ENCODE data around the gene ORC6.
"Not testable (repeated sequence)": the region's sequence is repeated elsewhere in the genome, so short reads cannot be mapped to it uniquely, and the experiment has no call there.

The ORC6 gene, protein sequence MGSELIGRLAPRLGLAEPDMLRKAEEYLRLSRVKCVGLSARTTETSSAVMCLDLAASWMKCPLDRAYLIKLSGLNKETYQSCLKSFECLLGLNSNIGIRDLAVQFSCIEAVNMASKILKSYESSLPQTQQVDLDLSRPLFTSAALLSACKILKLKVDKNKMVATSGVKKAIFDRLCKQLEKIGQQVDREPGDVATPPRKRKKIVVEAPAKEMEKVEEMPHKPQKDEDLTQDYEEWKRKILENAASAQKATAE

DNA sequence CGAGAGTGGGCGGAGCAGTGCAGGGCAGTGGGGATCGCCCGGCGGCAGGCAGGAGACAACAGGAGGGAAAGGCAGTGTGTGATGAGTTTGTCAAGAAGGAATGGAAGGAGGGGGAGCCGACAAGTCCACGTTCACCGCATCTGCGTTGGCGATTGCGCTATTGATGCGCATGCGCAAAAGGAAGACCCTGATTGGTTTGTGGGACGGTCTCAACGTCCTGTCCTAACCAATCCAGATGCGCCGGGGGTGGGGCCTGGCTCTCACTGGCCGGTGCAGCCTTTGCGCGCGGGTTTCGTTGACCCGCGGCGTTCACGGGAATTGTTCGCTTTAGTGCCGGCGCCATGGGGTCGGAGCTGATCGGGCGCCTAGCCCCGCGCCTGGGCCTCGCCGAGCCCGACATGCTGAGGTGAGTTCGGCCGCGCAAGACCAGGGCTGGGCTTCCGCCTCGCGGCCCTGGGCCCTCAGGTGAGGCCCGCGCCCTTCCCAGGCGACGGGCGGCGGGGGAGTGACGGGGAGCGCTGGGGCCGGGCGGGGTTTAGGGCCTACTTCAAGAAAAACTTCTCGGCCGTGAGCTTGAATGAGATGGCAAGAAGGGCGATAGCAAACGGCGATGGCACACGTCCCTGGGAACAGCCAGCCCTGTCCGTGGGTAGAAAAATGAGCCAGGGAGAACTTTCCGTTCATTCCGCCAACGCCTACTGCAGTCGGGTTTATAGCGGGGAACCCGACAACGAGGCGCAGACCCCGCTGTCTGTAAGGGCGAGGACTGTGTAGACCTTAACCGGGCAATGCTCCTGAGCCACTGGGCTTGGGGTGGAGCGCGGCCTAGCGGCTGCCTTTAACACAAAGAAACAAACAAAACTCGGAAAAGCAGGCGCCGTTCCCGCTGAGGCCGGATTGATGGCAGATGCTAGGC, at the start of gene ORC6:
Gene ORC6 (plus strand): TSS at position 295 of the 916 bp plus-strand sequence. CDS start 47 bp downstream, at position 342.
- DNase-seq: peak; percentile 98

DNA sequence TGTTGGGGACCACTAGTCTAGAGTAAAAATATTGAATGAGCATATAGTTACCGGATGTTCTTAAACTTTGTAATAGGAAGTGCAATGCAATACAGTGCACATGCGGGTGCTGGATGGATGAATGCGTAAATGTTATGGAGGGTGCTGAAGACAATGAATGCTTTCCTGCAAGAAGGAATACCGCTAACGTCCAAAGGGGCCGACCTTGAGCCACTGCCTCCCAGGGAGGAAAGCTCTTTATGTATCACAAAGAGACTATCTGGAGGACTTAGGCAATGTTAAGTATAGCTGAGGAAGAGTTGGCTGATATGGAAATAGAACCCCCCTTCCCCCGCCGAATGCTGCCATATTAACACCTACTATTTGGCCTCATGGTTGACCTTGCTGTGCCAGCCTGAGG, 40.8 kb upstream of the ORC6 start:
- no peak for DNase-seq

DNA sequence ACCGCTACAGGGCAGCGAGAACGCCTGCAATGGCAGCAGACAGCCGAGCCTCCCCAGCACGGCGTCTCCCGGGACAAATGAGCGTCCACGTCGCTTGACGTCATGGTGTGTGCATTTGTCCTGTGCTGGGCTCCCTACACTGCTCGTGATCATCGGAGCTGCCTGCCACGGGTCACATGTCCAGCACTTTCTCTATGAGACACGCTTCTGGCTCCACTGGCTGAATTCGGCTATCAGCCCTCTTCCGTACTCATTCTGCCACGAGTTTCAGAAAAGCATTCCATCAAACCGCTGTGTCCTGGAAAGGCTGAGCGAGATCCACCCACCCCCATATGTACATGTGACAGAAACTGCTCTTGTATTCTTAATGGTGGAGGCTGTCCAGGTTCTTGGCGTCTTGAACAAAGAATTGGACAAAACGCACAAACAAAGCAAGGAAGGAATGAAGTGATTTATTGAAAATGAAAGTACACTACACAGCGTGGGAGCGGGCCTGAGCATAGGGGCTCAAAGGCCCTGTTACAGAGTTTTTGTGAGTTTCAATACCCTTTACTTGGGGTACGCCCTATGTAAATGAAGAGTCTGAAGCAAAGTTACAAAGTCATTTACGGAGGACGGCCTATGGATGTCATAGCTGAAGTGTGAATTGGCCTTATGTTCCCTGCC, 39.7 kb upstream of the ORC6 start:
- no peak for DNase-seq

DNA sequence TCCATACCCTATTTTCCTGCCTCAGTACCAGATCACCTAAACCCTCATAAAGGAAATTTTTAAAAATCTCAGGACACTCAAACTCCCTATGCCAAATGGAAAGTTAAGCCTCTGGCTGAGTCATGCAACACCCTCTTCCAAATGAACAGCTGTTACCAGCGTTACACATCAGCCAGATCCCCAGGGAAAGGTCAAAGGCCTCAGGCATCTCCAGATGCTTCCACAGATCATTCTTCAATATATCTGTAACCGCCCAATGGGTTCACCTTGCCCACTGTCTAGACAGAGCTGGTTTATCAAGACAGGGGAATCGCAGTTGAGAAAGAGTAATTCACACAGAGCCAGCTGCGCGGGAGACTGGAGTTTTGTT, 39.2 kb upstream of the ORC6 start:
- no peak for DNase-seq

DNA sequence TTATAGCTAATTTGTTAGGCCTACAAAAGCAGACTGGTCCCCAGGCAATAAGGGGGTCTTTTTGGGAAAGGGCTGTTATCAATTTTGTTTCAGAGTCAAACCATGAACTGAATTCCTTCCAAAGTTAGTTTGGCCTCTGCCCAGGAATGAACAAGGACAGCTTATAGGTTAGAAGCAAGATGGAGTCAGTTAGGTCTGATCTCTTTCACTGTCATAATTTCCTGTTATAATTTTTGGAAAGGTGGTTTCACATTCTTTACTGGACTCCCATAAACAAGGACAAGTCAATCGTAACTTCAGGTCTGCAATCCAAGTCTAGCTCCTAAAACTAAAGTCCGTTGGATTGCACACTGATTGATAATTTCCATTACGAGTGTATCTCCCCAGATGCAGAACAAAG, 38.2 kb upstream of the ORC6 start:
- DNase-seq: no peak

DNA sequence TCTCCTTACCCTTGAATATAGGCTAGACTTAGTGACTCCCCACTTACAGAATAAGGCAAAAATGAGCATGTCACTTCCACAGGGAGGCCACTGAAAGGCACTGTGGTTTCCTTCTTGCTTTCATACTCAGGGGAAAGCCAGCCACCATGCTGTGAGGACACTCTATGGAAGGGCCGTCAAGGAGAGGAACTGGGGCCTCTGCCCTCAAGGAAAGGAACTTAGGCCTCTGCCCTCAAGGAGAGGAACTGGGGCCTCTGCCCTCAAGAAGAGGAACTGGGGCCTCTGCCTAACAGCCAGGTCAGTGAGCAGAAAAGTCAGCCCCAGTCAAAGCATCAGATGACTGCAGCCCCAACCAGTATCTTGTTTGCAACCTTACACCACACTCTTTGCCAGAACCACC, 30.5 kb upstream of the ORC6 start:
- DNase-seq: no peak

DNA sequence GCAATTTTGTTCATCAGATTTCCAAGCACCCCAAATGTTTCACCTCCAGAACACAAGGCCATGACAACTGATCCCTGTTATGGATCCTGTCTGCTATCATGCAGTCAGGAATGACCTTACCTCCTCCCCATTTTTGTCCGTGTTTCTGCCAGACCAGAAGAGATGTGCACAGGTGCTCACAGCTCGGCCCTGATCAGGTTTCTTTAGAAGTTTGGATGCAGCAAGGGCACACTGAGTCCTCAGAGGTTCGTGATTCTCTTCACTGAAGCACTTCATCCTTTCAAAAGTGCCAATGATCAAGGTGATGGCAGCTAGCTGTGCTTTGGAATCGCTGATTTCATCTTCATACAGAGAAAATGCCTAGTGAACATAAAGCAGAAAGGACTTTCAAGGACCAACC, 27.3 kb upstream of the ORC6 start:
- no peak for DNase-seq

DNA sequence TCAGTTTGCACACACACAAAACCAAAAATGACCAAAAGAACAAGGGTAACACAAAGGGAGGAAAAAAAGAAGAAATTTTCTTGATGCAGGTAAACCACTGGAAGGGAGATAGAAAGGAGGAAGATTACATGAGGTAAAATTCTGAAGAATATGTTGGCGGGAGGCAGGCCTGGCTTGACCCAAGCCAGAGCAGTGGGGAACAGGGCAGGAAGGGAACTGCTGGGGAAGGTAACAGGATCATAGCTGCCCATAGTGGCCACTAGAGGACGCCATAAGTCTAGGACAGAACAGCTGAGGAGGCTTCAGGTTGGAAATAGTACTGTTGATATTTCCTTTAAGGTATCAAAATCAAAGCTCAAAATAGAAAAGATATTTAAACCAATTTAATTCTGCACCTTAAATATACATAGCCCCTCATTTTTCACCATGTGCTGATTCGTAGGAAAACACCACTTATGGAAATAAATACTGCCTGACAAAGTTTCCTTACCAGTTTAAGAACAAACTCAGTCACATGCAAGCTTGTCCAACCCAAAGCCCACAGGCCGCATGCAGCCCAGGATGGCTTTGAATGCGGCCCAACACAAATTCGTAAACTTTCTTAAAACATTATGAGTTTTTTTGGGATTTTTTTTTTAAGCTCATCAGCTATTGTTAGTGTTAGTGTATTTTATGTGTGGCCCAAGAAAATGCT, 16.0 kb upstream of the ORC6 start:
- DNase-seq: peak; percentile 46

DNA sequence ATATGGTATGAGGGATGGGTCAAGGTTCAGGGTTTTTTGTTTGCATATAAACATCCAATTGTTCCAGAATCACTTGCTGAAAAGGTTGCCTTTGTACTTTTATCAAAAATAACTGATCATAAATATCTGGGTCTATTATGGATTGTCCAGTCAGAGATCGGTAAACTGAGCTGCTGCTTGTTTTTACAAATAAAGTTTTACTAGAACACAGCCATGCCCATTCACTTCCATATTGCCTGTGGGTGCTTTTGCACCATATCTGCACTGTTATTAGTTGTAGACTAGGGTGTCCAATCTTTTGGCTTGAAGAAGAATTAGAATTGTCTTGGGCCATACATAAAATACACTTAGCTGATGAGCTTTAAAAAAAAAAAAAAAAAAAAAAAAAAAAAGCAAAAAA, 11.5 kb upstream of the ORC6 start:
- DNase-seq: not testable (repeated sequence)

DNA sequence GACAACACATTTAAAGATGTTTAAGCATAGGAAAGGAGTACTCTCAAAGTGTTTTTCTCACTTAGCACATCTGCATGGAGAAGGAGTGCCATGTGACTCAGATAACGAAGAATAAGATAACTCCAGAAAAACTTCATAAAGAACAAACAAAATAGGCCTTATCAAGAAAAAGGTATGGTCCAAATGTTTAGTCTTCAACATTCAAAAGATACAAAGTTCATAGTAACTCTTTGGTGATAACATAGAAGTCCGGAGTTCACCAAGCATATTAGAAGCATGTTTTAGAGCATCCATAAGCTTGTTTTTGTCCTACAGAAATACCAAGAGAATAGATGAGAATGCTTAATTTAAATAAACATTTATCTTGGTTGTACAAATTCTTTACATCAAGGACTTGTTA, 7.6 kb upstream of the ORC6 start:
- DNase-seq: not testable (repeated sequence)

DNA sequence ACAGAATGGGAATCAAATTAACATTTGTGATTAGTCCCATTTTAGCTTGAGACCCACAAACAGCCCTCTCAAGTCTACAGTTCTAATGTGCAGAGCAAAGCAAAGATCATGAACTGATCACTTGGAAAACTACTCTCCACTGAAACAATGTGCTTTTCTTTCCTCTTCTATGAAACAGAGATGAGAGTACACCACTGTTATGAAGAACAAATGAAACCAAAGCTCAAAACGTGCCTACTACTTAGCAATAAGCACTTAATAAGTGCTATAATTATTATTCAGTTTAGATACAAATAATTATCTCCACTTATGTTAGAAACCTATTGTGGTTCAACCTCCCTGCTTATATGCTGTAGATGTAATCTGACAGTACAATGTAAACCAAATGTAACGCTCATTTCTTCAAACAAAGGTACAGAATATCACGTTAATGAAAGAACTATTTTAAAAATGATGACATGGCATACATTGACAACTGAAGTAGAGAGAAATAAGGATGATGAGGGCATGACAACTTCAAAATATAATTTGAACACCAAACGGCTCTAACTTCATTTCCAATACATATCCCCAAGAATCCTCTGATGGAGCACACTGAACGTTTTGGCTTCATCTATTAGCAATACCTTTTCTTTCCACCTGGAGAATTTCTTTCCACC, 2.5 kb upstream of the ORC6 start:
- no peak for DNase-seq

DNA sequence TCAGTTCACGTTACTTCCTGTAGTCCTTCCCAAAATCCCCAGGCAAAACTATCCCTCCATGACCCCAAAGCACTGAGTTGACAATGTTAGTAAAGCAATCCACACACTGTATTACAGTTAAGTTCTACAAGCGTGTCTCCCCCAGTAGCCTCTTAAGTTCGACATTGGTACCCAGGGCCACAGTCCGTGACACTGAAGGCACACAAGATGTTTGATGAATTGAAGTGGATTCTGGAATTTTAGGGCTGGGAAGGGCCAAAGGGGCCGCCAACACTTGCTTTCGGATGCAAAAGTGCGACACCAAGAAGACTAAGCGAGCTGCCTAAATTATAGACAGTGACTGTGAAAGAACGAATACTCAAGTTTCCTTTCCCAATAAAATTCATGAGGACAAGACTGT, 2.0 kb upstream of the ORC6 start:
- no peak for DNase-seq

DNA sequence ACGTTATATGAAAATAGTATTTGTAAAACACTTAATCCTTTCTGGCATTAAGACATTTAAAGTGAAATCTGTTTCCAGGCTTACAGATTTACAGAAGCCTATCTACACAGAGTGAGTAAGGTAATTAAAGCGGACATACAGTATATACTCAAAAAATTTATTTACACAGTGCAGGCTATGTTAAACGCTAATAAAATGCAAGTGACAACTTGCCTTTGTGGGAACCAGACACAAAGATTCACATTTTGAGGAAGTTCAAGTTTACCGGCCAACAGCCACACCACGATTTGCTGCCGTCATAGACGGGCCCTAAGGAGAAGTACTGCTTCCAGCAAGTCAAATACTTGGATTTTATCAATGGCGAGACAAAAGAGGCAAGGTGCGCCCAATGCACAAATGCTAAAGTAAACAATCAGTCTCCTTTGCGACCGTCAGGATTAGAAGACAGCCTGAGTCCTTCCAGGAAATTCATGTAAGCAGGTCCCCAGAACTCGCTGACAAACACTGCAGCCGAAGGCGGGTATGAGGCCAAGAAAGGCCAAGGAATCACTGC, 1.3 kb upstream of the ORC6 start:
- no peak for DNase-seq

DNA sequence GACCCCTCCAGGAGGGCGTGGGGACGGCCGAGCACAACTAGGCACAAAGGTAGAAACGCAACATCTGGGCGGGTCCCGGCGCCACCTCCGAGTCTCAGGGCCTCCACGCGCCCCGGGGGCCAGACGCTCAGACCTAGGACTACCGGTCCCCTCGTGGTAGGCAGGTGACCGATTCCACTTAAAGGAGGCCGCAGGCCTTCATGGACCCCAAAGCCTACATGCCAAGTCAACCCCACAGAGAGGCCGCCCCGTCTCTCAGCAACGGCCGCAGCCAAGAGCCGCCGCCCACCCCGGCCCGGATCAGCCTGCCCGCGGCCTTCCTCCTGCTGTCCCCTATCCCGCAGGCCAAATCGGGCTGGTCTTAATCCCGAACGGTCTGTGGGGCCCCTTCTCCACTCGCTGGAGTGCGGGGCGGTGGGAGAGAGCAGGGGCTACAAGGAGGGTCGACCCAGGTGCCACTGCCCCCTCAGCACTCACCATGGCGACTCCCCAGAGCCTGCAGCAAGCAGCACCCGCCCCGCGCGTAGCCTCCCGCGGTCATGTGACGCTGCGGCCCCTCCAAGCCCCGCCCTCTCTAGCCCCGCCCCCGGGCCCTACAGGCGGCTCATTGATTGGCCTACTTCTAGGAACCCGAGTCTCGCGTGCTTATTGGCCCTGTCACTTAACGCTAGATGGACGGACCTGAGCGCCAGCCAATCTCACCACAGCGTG, 650 bp upstream of the ORC6 start, which contains the start of gene VPS35:
Gene VPS35 (minus strand): TSS at position 525 of the 711 bp plus-strand sequence. CDS start 45 bp downstream, at position 480.
- peak; percentile 100 for DNase-seq

DNA sequence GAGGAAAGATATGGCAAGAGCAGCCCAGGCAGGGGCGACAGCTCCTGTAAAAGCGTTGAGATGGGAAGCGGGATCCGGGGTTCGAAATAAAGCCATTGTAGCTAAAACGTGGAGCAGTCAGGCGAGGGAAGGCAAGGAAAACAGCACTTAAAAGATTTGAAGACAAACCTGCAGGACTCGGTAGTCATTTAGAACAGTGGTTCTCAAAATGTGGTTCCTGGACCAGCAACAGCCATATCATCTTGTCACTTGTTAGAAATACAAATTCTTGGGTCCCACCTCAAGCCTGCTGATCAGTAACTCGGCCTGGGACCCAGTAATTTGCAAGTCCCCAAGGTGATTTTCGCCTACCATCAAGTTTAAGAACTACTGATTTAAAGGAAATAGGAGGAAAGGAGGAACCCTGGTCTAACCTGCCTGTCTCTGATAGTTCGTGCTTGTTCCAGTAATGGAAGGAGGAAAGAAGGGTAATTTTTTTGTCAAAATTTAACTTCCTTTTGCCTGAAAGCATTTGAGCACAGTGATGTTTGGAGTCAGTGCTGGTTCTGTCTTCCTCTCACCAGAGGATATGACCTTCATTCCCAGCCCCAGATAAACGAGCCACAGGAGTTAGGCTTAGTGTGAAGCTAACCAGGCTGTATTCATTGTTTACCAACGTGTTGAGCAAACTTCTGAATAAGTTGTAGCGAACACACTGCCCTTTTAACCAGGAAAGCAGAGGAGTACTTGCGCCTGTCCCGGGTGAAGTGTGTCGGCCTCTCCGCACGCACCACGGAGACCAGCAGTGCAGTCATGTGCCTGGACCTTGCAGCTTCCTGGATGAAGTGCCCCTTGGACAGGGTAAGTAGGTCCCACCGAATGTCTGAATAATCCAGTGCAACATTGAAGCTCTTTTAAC, 1.1 kb downstream of the ORC6 start:
- DNase-seq: no peak

DNA sequence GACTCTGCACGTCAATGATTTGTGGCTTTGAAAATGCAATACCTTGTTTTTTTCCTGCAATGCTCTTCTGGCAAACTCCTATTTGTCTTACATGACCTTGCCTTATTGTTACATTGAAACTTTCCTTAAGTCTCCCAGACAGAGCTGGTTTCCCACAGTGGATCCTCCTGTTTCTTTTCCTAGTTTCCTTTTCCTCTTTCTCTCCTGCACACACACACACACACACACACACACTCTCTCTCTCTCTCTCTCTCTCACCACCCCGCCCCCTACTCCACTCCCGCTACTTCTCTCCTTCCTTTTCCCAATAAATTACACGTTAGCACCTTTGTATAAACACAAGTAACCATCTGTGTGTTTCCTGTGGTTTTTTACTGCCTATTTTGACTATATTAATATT, 2.3 kb downstream of the ORC6 start:
- no peak for DNase-seq

DNA sequence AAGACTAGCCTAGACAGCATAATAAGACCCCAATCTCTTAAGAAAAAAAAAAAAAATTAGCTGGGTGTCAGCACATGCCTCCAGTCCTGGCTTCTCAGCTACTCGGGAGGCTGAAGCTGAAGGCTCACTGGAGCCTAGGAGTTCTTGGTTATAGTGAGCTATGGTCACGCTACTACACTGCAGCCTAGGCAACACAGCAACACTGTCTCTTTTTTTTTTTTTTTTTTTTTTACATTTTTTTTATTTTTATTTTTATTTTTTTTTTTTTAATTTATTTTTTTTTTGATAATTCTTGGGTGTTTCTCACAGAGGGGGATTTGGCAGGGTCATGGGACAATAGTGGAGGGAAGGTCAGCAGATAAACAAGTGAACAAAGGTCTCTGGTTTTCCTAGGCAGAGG, 4.1 kb downstream of the ORC6 start:
- no peak for DNase-seq

DNA sequence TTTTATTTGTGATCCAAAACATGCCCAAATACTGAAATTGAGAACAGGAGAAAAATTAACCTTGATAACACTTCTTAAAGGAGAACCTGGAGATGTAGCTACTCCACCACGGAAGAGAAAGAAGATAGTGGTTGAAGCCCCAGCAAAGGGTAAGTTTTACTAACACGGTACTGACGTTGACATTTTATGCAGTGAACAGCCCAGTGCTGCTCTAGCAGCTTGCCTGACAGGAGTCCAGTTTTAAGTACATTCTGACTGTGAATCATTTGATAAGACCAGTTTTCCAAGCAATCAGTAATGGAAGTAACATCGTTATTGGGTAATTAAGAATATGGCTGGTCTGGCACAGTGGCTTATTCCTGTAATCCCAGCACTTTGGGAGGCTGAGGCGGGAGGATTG, 6.5 kb downstream of the ORC6 start:
- DNase-seq: no peak

DNA sequence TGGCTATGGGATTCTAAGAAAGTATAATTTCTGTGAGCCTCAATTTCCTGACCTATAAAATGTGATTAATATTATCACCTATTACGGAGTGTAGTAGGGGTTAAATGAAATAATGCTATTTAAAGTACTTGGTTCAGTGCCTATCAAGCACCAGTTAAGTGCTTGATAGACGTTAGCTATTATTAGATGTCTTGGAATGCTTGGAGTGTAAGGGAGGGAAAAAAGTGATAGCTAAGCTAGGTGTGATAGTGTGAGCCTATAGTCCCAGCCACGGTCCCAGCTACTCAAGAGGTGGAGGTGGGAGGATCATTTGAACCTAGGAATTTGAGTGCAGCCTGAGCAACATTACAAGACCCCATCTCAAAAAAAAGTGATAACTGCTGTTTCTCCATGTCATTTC, 7.5 kb downstream of the ORC6 start:
- DNase-seq: no peak

DNA sequence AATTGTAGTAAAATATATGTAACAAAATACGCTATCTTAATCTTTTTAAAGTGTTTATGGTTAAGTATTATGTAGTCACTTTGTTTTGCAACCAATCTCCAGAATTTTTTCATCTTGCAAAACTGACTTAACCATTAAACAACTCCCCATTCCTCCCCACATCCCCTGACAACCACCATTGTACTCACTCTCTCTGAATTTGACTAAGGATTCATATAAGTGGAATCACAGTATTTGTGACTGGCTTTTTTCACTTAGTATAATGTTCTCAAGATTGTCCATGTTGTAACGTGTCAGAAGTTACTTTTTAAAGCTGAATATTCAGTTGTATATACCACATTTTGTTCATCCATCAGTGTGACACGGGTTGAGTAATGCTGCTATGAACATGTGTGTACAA, 10.6 kb downstream of the ORC6 start:
- no peak for DNase-seq

All from CD4-positive, alpha-beta T cell treated with Interleukin-6 for 4 hours (primary cell).